HG03439 (cell line): ENCODE data around the gene S100PBP.
"Not testable (repeated sequence)": the region's sequence is repeated elsewhere in the genome, so short reads cannot be mapped to it uniquely, and the experiment has no call there.

Source experiments
- ATAC-seq: cut with Tn5 transposase; IDR thresholded peaks from one replicate; pipeline ENCODE4 v1.9.1; 2021; ENCODE audit warnings: mild to moderate bottlenecking, moderate library complexity; ENCODE audit not compliant: unreplicated experiment

The S100PBP gene

DNA sequence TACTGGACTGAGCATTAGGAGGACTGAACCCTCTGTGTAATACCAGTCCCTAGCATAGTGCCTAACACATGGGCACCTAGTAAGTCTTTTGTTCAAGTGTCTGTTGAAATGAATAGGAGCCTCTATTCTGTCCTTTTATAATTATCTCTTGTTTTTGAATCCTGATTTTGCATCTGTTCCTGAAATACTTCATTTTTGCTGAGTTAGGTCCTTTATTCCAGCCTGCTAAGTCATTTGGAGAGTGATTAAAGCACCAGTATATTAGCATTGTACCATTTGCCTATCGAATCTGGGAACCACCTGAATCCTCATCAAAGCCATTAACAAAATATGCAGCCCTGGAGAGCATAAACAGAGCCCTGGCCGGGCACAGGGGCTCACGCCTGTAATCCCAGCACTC lies 32.6 kb upstream of the S100PBP start:
- no peak for ATAC-seq

DNA sequence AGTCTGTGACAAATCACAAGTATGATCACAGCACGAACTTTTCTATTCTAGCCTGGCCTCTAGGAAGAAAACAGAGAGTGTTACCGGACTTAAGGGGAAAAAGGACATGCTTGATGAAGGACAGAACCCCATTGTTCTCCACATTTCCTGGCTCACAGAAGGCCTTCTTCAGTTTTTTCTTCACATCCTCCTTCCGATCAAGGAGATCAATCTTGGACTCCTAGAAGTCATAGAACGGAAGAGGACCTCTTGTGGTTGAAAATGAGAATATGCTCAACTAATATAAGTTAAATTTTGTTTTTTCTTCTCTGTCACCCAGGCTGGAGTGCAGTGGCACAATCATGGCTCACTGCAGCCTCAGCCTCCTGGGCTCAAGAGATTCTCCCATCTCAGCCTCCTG lies 30.6 kb upstream of the S100PBP start:
- no peak for ATAC-seq

DNA sequence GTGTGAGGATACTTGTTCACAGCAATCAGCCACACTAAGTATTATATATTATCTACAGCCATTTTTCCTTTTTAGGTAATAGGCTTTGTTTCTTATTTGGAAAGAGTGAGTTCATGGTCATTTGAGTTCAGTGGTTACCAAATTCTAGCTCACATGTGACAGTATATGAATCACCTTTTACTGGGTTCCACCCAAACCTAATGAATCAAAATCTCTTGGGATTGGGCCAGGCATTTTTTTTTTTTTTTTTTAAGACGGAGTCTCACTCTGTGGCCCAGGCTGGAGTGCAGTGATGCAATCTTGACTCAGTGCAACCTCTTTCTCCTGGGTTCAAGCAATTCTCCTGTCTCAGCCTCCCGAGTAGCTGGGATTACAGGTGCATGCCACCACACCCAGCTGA lies 28.1 kb upstream of the S100PBP start:
- ATAC-seq, result not testable (repeated sequence)

DNA sequence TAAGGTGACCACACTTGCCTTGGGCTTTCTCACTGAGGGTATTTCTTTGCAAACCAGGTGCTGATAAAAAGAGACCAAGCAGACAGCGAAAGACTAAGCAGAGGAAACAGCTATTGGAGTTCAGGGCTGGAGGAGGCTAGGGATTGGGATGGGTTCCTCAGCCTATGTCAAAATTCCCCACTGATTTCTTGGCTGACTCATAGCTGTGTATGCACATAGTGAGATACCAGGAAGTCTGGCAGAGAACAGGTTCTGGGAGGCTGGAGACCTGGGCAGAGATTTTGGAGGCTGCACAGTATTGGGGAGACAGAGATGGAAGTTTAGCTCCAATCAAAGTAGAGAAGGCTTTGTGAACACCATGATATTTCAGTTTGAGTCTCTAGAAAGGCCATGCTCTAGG lies 25.6 kb upstream of the S100PBP start:
- no peak for ATAC-seq

DNA sequence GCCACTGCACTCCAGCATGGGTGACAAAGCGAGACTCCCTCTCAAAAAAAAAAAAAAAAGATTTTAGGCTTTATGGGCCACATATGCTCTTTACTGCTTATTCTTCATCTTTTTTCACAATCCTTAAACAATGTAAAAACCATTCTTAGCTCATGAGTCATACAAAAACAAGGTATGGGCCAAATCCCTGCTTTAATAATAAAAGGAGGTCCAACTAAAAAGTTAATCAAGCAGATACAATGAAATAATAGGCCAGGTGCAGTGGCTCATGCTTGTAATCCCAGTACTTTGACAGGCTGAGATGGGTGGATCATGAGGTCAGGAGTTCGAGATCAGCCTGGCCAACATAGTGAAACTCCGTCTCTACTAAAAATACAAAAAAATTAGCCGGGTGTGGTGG lies 21.7 kb upstream of the S100PBP start:
- ATAC-seq, result not testable (repeated sequence)

DNA sequence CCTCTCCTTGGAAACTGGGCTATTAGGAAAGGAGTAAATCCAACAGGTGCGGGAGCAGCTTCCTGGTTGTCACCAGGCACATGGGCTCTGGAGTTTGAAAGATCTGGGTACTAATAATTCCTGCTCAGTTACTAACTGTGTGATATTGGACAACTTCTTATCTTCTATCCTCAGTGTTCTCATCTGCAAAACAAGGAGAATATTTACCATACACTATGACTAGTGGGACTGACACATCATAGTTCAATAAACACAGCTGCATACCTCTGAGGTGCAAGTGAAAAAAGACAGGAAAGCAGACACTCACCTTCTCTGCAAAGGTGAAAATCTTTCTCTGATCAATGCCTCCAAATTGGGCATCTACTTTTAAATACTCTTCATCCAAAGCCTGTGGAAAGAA lies 20.0 kb upstream of the S100PBP start:
- ATAC-seq, result no peak

DNA sequence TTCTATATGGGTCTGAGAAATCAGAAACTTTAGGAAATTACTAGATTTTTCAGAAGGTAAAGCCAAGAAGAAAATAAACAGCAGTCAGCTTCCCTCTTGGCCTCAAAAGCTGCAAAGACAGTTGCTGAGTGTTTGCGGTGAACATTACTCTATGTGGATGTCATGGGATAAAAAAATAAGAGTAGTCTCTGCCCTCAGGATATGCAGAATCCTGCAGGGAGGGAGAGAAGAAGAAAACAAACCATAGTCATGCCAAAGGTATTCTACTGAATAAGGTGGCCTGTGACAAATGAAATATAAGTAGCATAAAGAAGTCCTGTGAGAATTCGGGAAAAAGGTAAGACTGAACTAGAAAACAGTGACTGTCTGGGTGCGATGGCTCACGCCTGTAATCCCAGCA lies 19.3 kb upstream of the S100PBP start:
- no peak for ATAC-seq

DNA sequence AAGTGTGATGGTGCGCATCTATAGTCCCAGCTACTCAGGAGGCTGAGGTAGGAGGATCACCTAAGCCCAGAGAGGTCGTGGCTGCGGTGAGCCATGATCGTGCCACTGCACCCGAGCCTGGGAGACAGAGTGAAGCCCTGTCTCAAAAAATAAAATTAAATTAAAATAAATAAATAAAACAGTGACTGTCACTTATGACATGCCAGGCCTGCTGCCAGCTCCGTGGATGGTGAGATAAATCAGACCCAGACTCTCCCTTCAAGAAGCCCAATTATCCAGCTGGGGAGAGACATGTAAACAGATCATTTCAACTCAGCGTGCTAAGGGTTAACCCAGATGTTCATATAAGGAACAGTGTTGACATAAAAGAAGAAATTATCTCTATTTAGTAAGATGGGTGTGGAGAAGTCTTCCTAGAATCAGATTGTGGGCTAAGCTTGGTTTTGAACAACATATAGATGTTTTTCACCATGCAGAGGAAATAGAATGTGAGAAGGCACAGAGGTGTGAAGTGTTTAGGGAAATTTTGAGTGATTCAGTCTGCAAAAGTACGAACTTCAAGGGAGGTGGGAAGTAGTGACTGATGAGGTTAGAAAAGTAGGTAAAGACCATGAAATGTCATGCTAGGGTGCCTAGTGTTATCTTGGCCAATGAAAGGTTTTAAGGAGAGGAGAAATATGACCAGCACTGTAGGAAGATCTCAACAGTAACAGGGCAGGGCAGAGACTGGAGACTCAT lies 18.6 kb upstream of the S100PBP start:
- ATAC-seq, result no peak

DNA sequence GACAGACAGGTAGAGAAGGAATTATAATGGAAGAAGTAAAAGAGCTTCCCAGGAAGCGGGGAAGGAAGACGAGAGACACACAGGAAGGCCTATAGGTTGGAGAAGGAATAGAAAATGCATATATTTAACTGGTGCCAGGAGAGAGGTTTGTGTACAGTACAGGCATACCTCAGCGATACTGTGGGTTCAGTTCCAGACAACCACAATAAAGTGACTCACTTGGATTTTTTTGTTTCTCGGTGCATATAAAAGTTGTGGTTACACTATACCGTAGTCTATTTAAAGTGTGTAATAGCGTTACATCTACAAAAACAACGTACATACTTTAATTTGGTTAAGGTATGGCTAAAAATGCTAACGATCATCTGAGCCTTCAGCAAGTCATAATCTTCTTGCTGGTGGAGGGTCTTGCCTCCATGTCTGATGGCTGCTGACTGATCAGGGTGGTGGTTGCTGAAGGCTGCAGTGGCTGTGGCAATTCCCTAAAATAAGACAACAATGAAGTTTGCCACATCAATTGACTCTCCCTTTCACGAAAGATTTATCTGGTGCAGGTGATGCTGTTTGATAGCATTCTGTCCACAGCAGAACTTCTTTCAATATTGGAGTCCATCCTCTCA lies 16.2 kb upstream of the S100PBP start:
- ATAC-seq, result no peak

DNA sequence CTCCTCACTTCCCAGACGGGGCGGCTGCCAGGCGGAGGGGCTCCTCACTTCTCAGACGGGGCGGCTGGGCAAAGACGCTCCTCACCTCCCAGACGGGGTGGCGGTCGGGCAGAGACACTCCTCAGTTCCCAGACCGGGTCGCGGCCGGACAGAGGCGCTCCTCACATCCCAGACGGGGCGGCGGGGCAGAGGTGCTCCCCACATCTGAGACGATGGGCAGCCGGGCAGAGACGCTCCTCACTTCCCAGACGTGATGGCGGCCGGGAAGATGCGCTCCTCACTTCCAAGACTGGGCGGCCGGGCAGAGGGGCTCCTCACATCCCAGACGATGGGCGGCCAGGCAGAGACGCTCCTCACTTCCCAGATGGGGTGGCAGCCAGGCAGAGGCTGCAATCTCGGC lies 13.0 kb upstream of the S100PBP start:
- ATAC-seq, result not testable (repeated sequence)

DNA sequence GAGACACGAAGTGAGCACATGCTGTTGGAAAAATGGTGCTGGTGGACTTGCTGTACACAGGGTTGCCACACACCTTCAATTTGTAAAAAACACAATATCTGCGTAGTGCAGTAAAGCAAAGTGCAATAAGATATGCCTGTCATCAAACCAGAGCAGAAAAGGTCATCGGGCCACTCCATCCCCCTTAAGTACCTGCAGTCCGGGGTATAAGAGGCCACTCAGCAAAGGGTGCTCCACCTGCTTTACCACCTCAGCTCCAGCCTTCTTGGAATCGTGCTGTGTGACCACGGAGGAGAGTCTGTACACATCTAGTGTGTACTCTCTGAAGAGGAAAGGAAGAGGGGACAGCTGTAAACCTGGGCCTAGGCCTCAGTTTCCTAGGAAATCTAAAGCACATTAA lies 11.2 kb upstream of the S100PBP start:
- no peak for ATAC-seq

DNA sequence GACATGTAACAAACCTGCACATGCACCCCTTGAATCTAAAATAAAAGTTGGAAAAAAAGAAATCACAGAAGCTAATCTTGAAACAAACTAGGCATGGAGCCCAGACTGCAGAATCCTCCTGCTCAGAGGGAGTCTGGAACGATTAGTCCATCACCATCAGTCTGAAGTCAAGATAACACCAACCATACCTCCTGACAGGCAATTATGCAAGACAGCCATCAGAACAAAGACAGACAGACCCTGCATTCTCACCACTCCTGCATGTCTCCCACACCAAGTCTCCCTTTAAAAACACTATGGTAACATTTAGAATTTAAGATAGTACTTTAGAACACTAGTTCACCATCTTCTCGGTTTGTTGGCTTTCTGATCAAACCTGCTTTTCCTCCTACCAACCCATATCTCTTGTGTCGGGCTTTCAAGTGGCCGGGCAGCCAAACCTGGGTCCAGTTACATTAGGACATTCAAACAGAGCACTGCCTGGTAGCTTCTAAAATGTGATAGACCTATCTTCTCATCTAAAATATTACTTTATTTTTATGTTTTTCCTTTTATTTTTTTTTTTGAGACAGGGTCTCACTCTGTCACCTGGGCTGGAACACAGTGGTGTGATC lies 10.4 kb upstream of the S100PBP start:
- ATAC-seq, result no peak

DNA sequence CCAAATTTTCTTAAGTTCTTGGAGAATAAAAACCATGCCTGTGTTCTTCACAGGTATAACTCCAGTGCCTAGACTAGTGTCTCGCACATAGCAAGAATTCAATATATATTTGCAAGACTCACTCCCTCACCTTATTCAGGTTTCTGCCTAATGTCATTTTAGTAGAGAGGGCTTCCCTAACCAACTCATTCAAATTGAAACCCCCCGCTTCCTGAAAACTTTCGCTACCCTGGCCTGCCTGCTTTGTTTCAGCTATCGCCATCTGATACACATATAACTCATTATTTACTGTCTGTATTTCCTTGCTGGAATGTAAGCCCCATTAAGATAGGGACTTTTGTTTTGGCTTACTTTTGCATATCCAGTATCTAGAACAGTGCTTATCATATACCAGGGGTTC lies 8.9 kb upstream of the S100PBP start:
- ATAC-seq, result no peak

DNA sequence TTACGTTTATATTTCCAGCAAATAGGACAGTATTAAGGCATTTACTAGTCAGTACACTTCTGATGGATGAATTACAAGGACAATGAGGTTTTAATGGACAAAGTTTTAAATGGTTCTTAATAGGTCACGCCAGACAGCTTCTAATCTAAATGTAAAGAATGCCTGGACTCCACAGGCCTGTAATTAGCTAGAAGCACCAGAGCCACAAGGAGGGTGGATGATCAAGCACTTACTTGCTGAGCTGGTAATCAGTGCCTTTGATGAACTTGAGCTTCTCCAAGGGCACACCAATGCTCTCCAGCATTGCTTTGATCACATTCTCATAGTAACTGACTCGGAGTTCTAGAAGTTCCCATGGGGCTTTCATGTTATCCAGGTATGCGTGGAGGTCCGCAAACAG lies 7.1 kb upstream of the S100PBP start:
- ATAC-seq, result no peak

DNA sequence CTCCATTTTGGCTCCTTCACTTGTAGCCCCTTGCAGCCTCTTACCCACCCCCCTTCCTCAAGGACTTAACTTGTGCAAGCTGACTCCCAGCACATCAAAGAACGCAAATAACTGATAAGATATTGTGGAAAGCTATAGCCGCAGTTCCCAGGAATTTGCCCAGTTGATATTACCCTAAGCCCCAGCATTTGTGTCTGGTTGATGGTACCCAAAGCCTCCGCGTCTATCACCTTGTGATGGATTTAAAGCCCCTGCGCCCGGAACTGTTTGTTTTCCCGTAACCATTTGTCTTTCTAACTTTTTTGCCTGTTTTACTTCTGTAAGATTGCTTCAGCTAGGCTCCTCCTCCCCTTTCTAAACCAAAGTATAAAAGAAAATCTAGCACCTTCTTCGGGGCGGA lies 6.2 kb upstream of the S100PBP start:
- ATAC-seq, result no peak

DNA sequence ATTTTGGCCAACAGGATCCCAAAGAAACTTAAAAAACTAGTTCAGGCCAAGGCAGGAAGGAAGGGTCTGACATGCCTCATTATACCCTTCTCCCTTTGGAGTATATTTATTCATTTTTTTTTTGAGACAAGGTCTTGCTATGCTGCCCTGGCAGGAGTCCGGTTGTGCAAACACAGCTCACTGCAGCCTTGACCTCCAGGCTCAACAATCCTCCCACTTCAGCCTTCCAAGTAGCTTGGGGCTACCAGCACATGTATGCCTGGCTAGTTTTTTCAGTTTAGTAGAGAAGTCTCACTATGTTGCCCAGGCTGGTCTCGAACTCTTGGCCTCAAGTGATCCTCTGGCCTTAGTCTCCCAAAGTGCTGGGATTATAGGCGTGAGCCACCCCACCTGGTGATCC lies 5.5 kb upstream of the S100PBP start:
- no peak for ATAC-seq

DNA sequence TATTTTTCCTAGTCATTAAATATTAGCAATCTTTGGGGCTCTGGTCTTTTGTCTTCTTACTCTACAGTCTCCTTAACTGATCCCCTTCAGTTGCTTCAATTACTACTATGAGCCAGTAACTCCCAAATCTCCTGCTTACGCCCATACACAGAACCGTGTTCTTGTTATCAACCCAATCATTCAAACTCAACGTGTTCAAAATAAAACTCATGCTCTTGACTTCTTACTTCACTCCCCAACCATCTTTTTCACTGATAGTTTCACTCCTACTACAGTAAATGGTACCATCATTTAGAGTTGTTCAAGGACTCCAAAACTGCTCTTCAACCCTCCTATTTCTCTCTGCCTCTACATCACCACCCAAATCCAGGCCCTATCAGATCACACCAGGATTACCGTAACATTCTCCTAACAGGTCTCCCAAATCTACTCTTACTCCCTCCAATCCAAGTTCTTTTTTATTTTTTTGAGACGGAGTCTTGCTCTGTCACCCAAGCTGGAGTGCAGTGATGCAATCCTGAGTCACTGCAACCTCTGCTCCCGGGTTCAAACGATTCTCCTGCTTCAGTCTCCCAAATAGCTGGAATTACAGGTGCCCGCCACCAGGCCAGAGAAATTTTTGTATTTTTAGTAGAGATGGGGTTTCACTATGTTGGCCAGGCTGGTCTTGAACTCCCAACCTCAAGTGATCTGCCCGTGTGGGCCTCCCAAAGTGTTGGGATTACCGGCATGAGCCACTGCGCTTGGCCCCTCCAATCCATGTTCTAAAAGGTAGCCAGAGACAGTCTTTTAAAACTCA lies 3.3 kb upstream of the S100PBP start:
- ATAC-seq, result no peak

DNA sequence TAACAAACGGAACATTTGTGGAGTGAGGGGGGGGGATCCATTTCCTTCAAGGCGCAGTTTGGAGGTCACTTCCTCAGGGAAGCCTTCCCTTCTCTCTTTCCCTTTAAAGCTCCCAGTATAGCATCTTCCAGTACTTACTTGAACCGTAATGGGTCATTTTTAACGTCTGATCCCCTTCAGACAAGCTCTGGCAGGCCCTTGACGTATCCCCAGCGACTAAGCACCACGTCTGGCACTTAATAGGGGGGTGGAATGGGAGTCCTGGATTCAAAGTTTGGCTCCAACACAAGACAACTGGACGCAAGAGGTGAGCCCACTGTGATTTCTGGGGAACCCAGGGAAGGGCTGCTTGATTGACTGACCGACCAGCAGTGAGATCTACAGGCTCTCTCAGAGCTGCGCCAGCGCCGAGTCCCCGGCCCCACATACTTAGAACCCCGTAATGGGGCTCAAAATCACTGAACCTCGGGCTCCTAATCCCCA lies 736 bp upstream of the S100PBP start:
- peak; percentile 7 for ATAC-seq

DNA sequence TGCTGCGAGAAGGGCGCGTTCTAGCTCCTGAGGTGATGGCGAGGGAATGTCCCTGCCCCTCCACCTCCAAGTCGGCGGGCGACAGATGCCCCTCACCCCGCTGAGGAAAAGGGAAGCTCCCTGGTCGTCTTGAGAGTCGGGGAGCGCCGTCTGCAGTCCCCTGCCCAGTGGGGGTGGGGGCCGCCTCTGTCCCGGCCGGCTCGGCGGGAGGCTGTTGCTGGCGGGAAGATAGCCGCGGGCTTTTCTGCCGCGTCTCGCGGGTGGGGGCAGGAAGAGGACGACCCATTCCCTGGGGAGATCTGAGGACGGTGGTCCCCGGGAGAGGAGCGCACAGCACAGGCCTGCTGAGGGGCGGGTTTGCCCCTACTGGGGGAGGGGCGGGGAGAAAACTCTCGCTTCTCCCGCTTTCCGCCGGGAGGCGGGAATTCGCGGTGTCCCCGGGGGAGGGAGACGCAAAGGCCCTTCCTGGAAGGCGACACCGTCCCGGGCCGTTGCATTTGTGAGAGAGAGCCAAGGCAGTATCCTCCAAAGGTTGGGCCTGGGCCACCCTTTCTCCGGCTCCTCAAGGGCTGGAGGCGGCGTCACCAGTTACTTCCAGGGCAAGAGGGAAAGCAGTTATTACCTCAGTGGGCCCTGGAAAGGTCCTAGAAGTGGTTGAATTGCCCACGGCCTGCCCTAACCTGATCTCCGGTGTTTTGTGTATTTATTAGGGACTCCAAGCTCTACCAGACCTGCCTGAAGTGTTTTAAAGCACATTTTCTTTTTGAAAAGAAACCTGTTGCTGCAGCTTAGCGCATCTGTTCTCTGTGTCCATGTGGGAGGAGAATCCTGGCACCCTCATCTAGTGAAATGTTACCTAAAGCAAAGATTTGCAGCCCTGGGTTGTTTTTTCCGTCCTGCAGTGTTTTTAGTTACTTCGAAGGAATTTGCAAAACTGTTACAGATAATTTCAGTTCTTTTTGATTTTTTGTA lies 648 bp downstream of the S100PBP start:
- ATAC-seq, result peak; percentile 10

DNA sequence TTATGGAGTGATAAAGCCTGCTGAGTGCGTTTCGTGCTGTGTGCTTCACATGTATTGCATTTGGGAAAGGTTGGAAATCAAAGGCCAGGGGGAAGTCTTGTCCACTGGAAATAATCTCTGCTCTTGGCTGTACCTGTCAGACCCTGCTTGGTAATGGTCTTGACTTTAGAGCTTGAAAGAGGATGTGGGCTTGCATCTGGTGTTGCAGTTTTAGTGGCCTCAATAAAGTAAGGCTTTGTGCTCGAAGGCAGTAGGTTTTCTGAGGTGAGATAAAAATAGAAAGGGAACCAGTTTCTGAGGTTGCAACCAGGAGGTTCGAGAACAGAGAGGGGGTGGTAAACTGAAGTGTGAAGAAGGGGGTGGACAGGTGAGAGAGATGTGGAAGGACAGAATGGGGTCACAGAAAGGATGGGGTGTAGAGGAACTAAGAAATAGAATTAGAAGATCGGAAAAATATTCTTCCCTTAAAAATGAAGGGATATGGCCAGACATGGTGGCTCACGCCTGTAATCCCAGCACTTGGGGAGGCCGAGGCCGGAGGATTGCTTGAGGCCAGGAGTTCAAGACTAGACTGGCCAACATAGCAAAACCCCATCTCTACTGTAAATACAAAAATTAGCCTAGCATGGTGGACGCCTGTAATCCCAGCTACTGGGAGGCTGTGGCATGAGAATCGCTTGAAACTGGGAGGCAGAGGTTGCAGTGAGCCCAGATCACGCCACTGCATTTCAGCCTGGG lies 1.5 kb downstream of the S100PBP start:
- no peak for ATAC-seq
